ENCODE measurements around the gene CERS6.

The CERS6 gene

GRCh38 chr2:168602846-168603401, 146.9 kb downstream of the CERS6 start:
- CTCF ChIA-PET, result no interaction called here
- H3K4me1 ChIP-seq (ENCODE audit: control insufficient read depth, insufficient read depth, low read length), result peaks cover 2% of the 10 kb centered on the region; the same call in 1 of the 2 replicates
- no peak overlapping the region for H3K27ac ChIP-seq (ENCODE audit: extremely low read depth, low read depth, low read length)
- no peak for TF ChIP-seq ZBTB8A (tag by site-specific recombination; IDR thresholded peaks at IDR 0.05)
- TF ChIP-seq WT1 (tag by site-specific recombination; IDR thresholded peaks at IDR 0.05), result no peak
- no peak for TF ChIP-seq REPIN1 (tag by site-specific recombination; IDR thresholded peaks at IDR 0.05; ENCODE audit: low read depth)
- no peak for TF ChIP-seq ZNF302 (tag by site-specific recombination; IDR thresholded peaks at IDR 0.05; ENCODE audit: low read depth)
- no peak for TF ChIP-seq FEZF1 (tag by site-specific recombination; IDR thresholded peaks at IDR 0.05)
- TF ChIP-seq CTCF (tag by site-specific recombination; IDR thresholded peaks at IDR 0.05), result no peak
- no peak for TF ChIP-seq IKZF3 (tag by site-specific recombination; IDR thresholded peaks at IDR 0.05)
- TF ChIP-seq TRIM28 (IDR thresholded peaks at IDR 0.05; ENCODE audit: borderline replicate concordance, low read length), result no peak
- TF ChIP-seq ZNF280D (tag by site-specific recombination; IDR thresholded peaks at IDR 0.05), result no peak
- TF ChIP-seq ZNF501 (tag by site-specific recombination; IDR thresholded peaks at IDR 0.05), result no peak
- TF ChIP-seq ZNF362 (tag by site-specific recombination; IDR thresholded peaks at IDR 0.05), result no peak
- TF ChIP-seq ZNF292 (tag by site-specific recombination; IDR thresholded peaks at IDR 0.05; ENCODE audit: borderline replicate concordance, low read depth), result no peak
- TF ChIP-seq OVOL3 (tag by site-specific recombination; IDR thresholded peaks at IDR 0.05), result no peak
- TF ChIP-seq ZFHX2 (tag by site-specific recombination; conservative IDR thresholded peaks at IDR 0.05), result no peak
- no peak for TF ChIP-seq ZBTB7A (tag by site-specific recombination; IDR thresholded peaks at IDR 0.05; ENCODE audit: low read depth)
- no peak for TF ChIP-seq ZNF48 (tag by site-specific recombination; IDR thresholded peaks at IDR 0.05)
- no peak for TF ChIP-seq ZNF548 (tag by site-specific recombination; IDR thresholded peaks at IDR 0.05)
- no peaks in the 10 kb centered on the region for H3K9me3 ChIP-seq (ENCODE audit: control insufficient read depth, insufficient read depth, low read depth, low read length)
- POLR2A ChIA-PET, result no interaction called here
- no peaks in the 10 kb centered on the region for H3K36me3 ChIP-seq (ENCODE audit: control insufficient read depth in 2 of 2, insufficient read depth in 1 of 2, low read length in 2 of 2)
- H3K4me3 ChIP-seq (ENCODE audit: low read depth, low read length), result no peak overlapping the region

GRCh38 chr2:168603439-168603961, 147.4 kb downstream of the CERS6 start:
- TF ChIP-seq YY2 (tag by site-specific recombination; IDR thresholded peaks at IDR 0.05) (0 out of 2 replicates have a peak, but pooled peaks have one; percentile 17), SCRT2 (tag by site-specific recombination; IDR thresholded peaks at IDR 0.05) (0 out of 2 replicates have a peak, but pooled peaks have one; percentile 23), ZNF433 (tag by site-specific recombination; IDR thresholded peaks at IDR 0.05; ENCODE audit: low read depth) (no peak)
- Histone ChIP-seq H3K4me1 (ENCODE audit: control insufficient read depth, insufficient read depth, low read length) (no peaks in the 10 kb centered on the region; the same call in 1 of the 2 replicates), H3K4me3 (ENCODE audit: low read depth, low read length) (no peak overlapping the region), H3K36me3 (ENCODE audit: control insufficient read depth in 2 of 2, insufficient read depth in 1 of 2, low read length in 2 of 2) (no peaks in the 10 kb centered on the region), H3K9me3 (ENCODE audit: control insufficient read depth, insufficient read depth, low read depth, low read length) (no peaks in the 10 kb centered on the region), H3K27ac (ENCODE audit: extremely low read depth, low read depth, low read length) (no peak overlapping the region)
- ChIA-PET CTCF (no interaction called here), POLR2A (no interaction called here)
